ENCODE data around the gene VAV3. TPM values are rescaled to one million over a fixed set of nuclear protein-coding genes. Genes with fewer than 3 reads are reported as not detected.

The VAV3 gene
- total and polyA plus RNA-seq, 2 of the 8 experiments (the other 6 are each of a cell fraction or from before 2014, with no cell fraction given): 2.9 to 7.9 TPM

DNA sequence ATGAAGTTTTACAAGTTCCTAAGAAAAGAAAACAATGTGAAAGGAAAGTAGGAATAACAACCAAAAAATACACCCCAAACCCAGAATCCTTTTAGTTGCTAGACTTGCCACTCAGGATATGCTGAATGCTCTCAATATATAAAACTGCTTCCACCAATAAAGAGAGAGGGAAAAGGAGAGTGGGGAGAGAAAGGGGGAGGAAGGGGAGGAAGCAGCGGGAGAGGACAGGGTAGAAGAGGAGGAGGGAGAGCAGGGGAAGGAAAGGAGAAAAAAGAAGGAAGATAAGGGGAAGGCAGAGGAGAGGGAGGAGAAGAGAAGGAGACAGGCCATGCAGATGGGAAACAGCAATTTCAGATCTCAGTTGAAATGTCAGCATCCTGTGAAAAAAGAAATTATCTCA, 198.4 kb downstream of the VAV3 start:
- Histone ChIP-seq H2AFZ (ENCODE audit: low read length) (no peak overlapping the region), H3K79me2 (ENCODE audit: control insufficient read depth in 1 of 2, insufficient read depth in 2 of 2, low read length in 2 of 2) (no peaks in the 10 kb centered on the region), H3K27ac (ENCODE audit: low read depth, low read length) (no peak overlapping the region), H3K9me3 (ENCODE audit: insufficient read depth in 2 of 2, low read depth in 1 of 2, low read length in 1 of 2) (no peaks in the 10 kb centered on the region), H4K20me1 (replicated peaks in 1 of 2; ENCODE audit: control insufficient read depth in 1 of 2, insufficient read depth in 2 of 2, low read length in 2 of 2) (no peaks in the 10 kb centered on the region), H4K5ac (ENCODE audit: insufficient read length, low read depth, low read length) (no peak overlapping the region), H4K8ac (ENCODE audit: extremely low read depth, insufficient read depth, low read length) (no peak overlapping the region), H2BK5ac (ENCODE audit: low read depth, low read length) (no peak overlapping the region), H2AK5ac (ENCODE audit: low read depth, low read length) (no peak overlapping the region), H3K4ac (replicated peaks; ENCODE audit: insufficient read length, low read depth, low read length) (no peak overlapping the region), H3K36me3 (ENCODE audit: control insufficient read depth in 2 of 4, insufficient read depth in 4 of 4, low read length in 3 of 4) (no peaks in the 10 kb centered on the region), H3K18ac (ENCODE audit: extremely low read depth, low read length) (no peak overlapping the region), H4K91ac (replicated peaks; ENCODE audit: insufficient read length, low read length) (no peak overlapping the region), H3K4me2 (ENCODE audit: insufficient read depth in 1 of 2, low read depth in 2 of 2, low read length in 2 of 2) (no peak overlapping the region), H3K14ac (ENCODE audit: insufficient read length) (no peak overlapping the region), H3K9ac (replicated peaks in 1 of 4; ENCODE audit: extremely low read depth in 1 of 4, low read depth in 3 of 4, low read length in 3 of 4) (no peak overlapping the region), H3K23ac (ENCODE audit: insufficient read length) (no peak overlapping the region), H2BK15ac (ENCODE audit: low read length) (no peak overlapping the region), H2BK120ac (replicated peaks; ENCODE audit: low read depth, low read length) (no peak overlapping the region), H3K56ac (replicated peaks; ENCODE audit: insufficient read length, low read depth, low read length) (no peak overlapping the region), H2BK20ac (ENCODE audit: low read length) (no peak overlapping the region), H3K4me1 (replicated peaks in 1 of 4; ENCODE audit: control insufficient read depth in 3 of 4, insufficient read depth in 4 of 4, low read length in 3 of 4) (peaks cover 0 to 8% (median 2%) of the 10 kb centered on the region in 4 experiments; a peak in 4 of 7 replicates), H3K4me3 (ENCODE audit: extremely low read depth in 1 of 4, insufficient read depth in 2 of 4, low read depth in 3 of 4, low read length in 4 of 4) (no peak overlapping the region), H3K27me3 (replicated peaks in 1 of 4; ENCODE audit: control insufficient read depth in 3 of 4, extremely low read depth in 1 of 4, insufficient read depth in 3 of 4, low read length in 3 of 4) (no peaks in the 10 kb centered on the region), H3K23me2 (ENCODE audit: low read depth, low read length) (no peaks in the 10 kb centered on the region; the same call in 1 of the 2 replicates), H2BK12ac (ENCODE audit: low read depth, low read length) (no peak overlapping the region), H3K79me1 (ENCODE audit: low read depth, low read length) (no peaks in the 10 kb centered on the region)
- ChIA-PET POLR2A (ENCODE audit: partially characterized antibody) (no interaction called here), CTCF (ENCODE audit: partially characterized antibody) (interaction anchor here (1.6 kb wide), 1 partner anchor 11 kb away, joined by 4 read pairs; no protein-coding TSS in a partner anchor)
- WGBS, 2 experiments (ENCODE audit: extremely low coverage in 1 of 2, insufficient coverage in 1 of 2, insufficient read length in 1 of 2, insufficient replicate concordance in 2 of 2, low coverage in 1 of 2, low lambda C conversion rate in 2 of 2, missing lambda C conversion rate in 1 of 2): 47% methylated on average over 1 of the region's 1 CpG; no CpG with 5 or more reads in 1 of the 2 experiments
- no peak for FAIRE-seq
- DNase-seq (ENCODE audit: low read depth in 1 of 2, low spot score in 2 of 2): no peak
- no peak for TF ChIP-seq POLR2A (IDR thresholded peaks at IDR 0.05; ENCODE audit: control extremely low read depth in 1 of 2, low read depth in 2 of 2, low read length in 2 of 2)
- no peak for TF ChIP-seq RAD21 (IDR thresholded peaks at IDR 0.05 in 1 of 2, conservative IDR thresholded peaks at IDR 0.05 in 1 of 2; ENCODE audit: low read depth in 2 of 2, low read length in 2 of 2)
- no peak for TF ChIP-seq EZH2 (IDR thresholded peaks at IDR 0.05; ENCODE audit: low read depth, low read length, severe bottlenecking)
- no peak for TF ChIP-seq HDAC6 (IDR thresholded peaks at IDR 0.05; ENCODE audit: low read depth, low read length)
- TF ChIP-seq POLR2AphosphoS5 (IDR thresholded peaks at IDR 0.05; ENCODE audit: low read depth, low read length): no peak
- no peak for TF ChIP-seq SP2 (IDR thresholded peaks at IDR 0.05; ENCODE audit: low read length)
- no peak for TF ChIP-seq CHD2 (IDR thresholded peaks at IDR 0.05; ENCODE audit: low read length)
- no peak for TF ChIP-seq ZNF274 (IDR thresholded peaks at IDR 0.05; ENCODE audit: borderline replicate concordance, extremely low read depth, low read length)
- TF ChIP-seq CTCF (IDR thresholded peaks at IDR 0.05; ENCODE audit: control extremely low read depth in 1 of 3, insufficient read depth in 1 of 3, low read depth in 1 of 3, low read length in 3 of 3): no peak
- no peak for TF ChIP-seq RFX5 (IDR thresholded peaks at IDR 0.05; ENCODE audit: borderline replicate concordance, low read depth, low read length)
- TF ChIP-seq SIRT6 (IDR thresholded peaks at IDR 0.05; ENCODE audit: low read length): no peak
- no peak for TF ChIP-seq MAFK (IDR thresholded peaks at IDR 0.05; ENCODE audit: low read depth, low read length)
